Osteocyte (in vitro differentiated cells): ENCODE data around the gene EFNA1. TPM values are rescaled to one million over a fixed set of nuclear protein-coding genes. Genes with fewer than 3 reads are reported as not detected.

ENCODE experiments used
- total RNA-seq: library from RNA; stranded (reverse); gene quantifications from 2 replicates; pipeline ENCODE4 v1.2.1, GENCODE V29; 2021

Gene EFNA1
- total RNA-seq, 1 donor from 2014 or later: 31.3 TPM

Other genes with a start within 250 kb of the EFNA1 start
- gene PMVK, start 191.2 kb upstream of the EFNA1 start, total RNA-seq: 29.5 and 34.5 TPM in 2 replicates
- gene PBXIP1, start 171.8 kb upstream of the EFNA1 start, total RNA-seq: 90.1 and 92.6 TPM in 2 replicates
- 29.2 and 30.4 TPM in 2 replicates for gene PYGO2, start 166.1 kb upstream of the EFNA1 start, total RNA-seq
- 219 and 239 TPM in 2 replicates for gene SHC1, start 157.1 kb upstream of the EFNA1 start, total RNA-seq
- 38.5 and 39.6 TPM in 2 replicates for gene CKS1B, start 153.2 kb upstream of the EFNA1 start, total RNA-seq
- 30.2 and 31.2 TPM in 2 replicates for gene FLAD1, start 144.5 kb upstream of the EFNA1 start, total RNA-seq
- not detected in 2 replicates for gene LENEP, start 134.3 kb upstream of the EFNA1 start, total RNA-seq
- 34.4 and 37.8 TPM in 2 replicates for gene ZBTB7B, start 125.1 kb upstream of the EFNA1 start, total RNA-seq
- 0.75 and 1.0 TPM in 2 replicates for gene DCST2, start 94.1 kb upstream of the EFNA1 start, total RNA-seq
- not detected in 2 replicates for gene DCST1, start 94.1 kb upstream of the EFNA1 start, total RNA-seq
- 88.4 and 89.4 TPM in 2 replicates for gene ADAM15, start 76.6 kb upstream of the EFNA1 start, total RNA-seq
- 10.1 and 12.4 TPM in 2 replicates for gene EFNA4, start 64.1 kb upstream of the EFNA1 start, total RNA-seq
- gene EFNA3, start 49.0 kb upstream of the EFNA1 start, total RNA-seq: 2.1 and 2.9 TPM in 2 replicates
- gene SLC50A1, start 8.0 kb downstream of the EFNA1 start, total RNA-seq: 26.5 and 26.6 TPM in 2 replicates
- 61.3 and 64.4 TPM in 2 replicates for gene DPM3, start 12.7 kb downstream of the EFNA1 start, total RNA-seq
- gene KRTCAP2, start 45.4 kb downstream of the EFNA1 start, total RNA-seq: 190 and 201 TPM in 2 replicates
- gene TRIM46, start 46.0 kb downstream of the EFNA1 start, total RNA-seq: 6.1 and 7.7 TPM in 2 replicates
- 55.4 and 57.2 TPM in 2 replicates for gene THBS3, start 80.0 kb downstream of the EFNA1 start, total RNA-seq
- gene MTX1, start 80.8 kb downstream of the EFNA1 start, total RNA-seq: 31.9 and 33.2 TPM in 2 replicates
- gene ENTREP3, start 127.6 kb downstream of the EFNA1 start, total RNA-seq: 36.6 and 37.6 TPM in 2 replicates
- 73.7 and 74.6 TPM in 2 replicates for gene SCAMP3, start 134.5 kb downstream of the EFNA1 start, total RNA-seq
- 53.7 and 63.5 TPM in 2 replicates for gene CLK2, start 145.6 kb downstream of the EFNA1 start, total RNA-seq
- 3.7 and 4.1 TPM in 2 replicates for gene HCN3, start 149.6 kb downstream of the EFNA1 start, total RNA-seq
- not detected in 2 replicates for gene PKLR, start 173.6 kb downstream of the EFNA1 start, total RNA-seq
- 119 and 127 TPM in 2 replicates for gene FDPS, start 181.0 kb downstream of the EFNA1 start, total RNA-seq
- 34.4 and 35.4 TPM in 2 replicates for gene RUSC1, start 193.0 kb downstream of the EFNA1 start, total RNA-seq